Ascending aorta (tissue), 2 donors: ENCODE results near the gene GPD2. TPM values are rescaled to one million over a fixed set of nuclear protein-coding genes. Genes with fewer than 3 reads are reported as not detected.

Experiments used
- DNase-seq, 2 donors: peaks; one replicate each; pipeline ENCODE4 v3.0.0-alpha.2; 2019; ENCODE audit warnings: low spot score in 2 of 2
- H3K27ac ChIP-seq, 2 donors: fragments of 200-600 bp; sonication (generic); one replicate each; pipeline ENCODE4 v1.5.1; 2016 to 2017; ENCODE audit warnings: mild to moderate bottlenecking in 1 of 2
- H3K27me3 ChIP-seq: fragments of 200-600 bp; sonication (generic); one replicate; pipeline ENCODE4 v1.5.1; 2017
- H3K36me3 ChIP-seq, 2 donors: fragments of 200-600 bp; sonication (generic); one replicate each; pipeline ENCODE4 v1.5.1; 2016
- H3K4me1 ChIP-seq, 2 donors: fragments of 200-600 bp; sonication (generic); one replicate each; pipeline ENCODE4 v1.5.1; 2016 to 2017; ENCODE audit warnings: mild to moderate bottlenecking in 1 of 2
- H3K4me3 ChIP-seq, 2 donors: fragments of 200-600 bp; sonication (generic); one replicate each; pipeline ENCODE4 v1.5.1; 2016 to 2017; ENCODE audit warnings: mild to moderate bottlenecking in 1 of 2
- H3K9me3 ChIP-seq, 2 donors: fragments of 200-600 bp; sonication (generic); one replicate each; pipeline ENCODE4 v1.5.1; 2016
- intact Hi-C: fragments of 100-400 bp; cut with DNase I; formaldehyde crosslinking; loops from one replicate; pipeline ENCODE4 v1.15.1; 2023
- total RNA-seq: library from RNA; depleted of rRNA; stranded (reverse); fragments of >200 nt; gene quantifications from one replicate; pipeline ENCODE4 v1.1.0, GENCODE V29; 2016
- TF ChIP-seq, protein P1 (sequence below), 3 experiments: fragments of 200-600 bp in 2 of 3; fragments of 450-650 bp in 1 of 3; sonication (generic) in 2 of 3; IDR thresholded peaks; one replicate each; pipeline ENCODE4 v1.5.1; 2016 to 2019; ENCODE audit warnings: antibody characterized with exemption in 3 of 3, mild to moderate bottlenecking in 1 of 3, moderate library complexity in 1 of 3

The GPD2 gene
- total RNA-seq, 1 donor from 2014 or later: 20.0 TPM

DNA sequence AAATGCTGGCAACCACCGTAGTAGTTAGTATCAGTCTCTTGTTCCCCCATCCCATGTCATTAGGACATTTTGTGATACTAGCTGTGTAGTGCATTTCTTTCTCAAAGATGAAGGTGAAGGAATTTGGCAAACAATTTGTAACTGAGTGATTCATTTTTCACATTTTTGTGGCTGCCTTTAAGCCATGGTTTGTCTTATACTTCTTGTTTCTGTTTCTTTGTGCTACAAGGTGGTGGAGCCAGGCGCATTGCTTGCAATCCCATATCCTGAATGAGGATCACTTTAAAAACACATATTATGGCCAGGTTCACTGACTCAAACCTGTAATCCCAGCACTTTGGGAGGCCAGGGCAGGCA is 40.6 kb downstream of the GPD2 start:
- TF ChIP-seq, protein P1, sequence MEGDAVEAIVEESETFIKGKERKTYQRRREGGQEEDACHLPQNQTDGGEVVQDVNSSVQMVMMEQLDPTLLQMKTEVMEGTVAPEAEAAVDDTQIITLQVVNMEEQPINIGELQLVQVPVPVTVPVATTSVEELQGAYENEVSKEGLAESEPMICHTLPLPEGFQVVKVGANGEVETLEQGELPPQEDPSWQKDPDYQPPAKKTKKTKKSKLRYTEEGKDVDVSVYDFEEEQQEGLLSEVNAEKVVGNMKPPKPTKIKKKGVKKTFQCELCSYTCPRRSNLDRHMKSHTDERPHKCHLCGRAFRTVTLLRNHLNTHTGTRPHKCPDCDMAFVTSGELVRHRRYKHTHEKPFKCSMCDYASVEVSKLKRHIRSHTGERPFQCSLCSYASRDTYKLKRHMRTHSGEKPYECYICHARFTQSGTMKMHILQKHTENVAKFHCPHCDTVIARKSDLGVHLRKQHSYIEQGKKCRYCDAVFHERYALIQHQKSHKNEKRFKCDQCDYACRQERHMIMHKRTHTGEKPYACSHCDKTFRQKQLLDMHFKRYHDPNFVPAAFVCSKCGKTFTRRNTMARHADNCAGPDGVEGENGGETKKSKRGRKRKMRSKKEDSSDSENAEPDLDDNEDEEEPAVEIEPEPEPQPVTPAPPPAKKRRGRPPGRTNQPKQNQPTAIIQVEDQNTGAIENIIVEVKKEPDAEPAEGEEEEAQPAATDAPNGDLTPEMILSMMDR (IDR thresholded peaks at IDR 0.05): no peak
- intact Hi-C loops: no loop called here

DNA sequence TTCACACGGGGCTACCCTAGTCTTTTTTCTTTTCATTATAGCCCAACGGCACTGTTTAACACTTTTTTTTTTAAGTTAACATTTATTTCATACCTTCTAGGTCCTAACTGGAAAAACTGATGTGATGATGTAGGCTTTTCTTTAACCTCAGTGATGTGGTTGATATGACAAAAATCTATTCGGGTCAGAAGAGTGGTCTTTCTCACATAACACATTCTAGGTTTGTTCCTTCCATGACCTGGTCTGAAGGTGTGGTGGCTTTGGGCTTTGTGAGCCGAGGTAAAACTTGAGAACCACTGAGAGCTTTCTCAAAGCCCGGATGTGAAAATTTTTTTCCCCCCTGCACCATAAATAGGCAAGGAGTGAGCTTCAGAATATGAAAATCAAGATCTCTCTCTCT is 44.2 kb downstream of the GPD2 start:
- Histone ChIP-seq H3K36me3 (no peaks in the 10 kb centered on the region), H3K9me3 (no peaks in the 10 kb centered on the region), H3K4me1 (peaks cover 0 to 5% of the 10 kb centered on the region in 2 donors), H3K27me3 (no peaks in the 10 kb centered on the region), H3K27ac (no peak overlapping the region), H3K4me3 (no peak overlapping the region)
- TF ChIP-seq, protein P1 (IDR thresholded peaks at IDR 0.05): no peak
- no peak for DNase-seq
- intact Hi-C loops: no loop called here

More for the DNA sequence above, 40.6 kb downstream of the GPD2 start:
- no peak for DNase-seq
- Histone ChIP-seq H3K4me1 (peaks cover 0 to 5% of the 10 kb centered on the region in 2 donors), H3K36me3 (no peaks in the 10 kb centered on the region), H3K27ac (peak overlapping the region; percentile 31 to 63), H3K9me3 (no peaks in the 10 kb centered on the region), H3K4me3 (no peak overlapping the region), H3K27me3 (no peaks in the 10 kb centered on the region)

DNA sequence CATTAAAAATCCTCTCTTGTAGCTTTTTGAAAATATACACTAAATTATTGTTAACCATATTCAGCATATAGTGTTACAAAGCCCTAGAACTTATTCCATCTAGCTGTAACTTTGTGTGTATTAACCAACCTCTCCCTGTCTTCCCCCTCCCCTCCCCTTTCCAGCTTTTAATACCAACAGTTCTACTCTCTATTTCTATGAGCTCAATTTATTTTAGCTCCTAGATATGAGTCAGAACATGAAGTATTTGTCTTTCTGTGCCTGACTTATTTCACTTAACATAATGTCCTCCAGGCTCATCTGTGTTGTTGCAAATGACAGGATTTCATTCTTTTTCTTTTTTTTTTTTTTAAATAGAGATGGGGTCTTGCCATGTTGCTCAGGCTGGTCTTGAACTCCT is 45.1 kb downstream of the GPD2 start:
- intact Hi-C loops: no loop called here
- TF ChIP-seq, protein P1 (IDR thresholded peaks at IDR 0.05): no peak
- H3K4me1 ChIP-seq: no peaks in the 10 kb centered on the region
- no peak overlapping the region for H3K4me3 ChIP-seq
- no peaks in the 10 kb centered on the region for H3K27me3 ChIP-seq
- no peaks in the 10 kb centered on the region for H3K36me3 ChIP-seq
- no peak for DNase-seq
- H3K27ac ChIP-seq: no peak overlapping the region
- no peaks in the 10 kb centered on the region for H3K9me3 ChIP-seq

DNA sequence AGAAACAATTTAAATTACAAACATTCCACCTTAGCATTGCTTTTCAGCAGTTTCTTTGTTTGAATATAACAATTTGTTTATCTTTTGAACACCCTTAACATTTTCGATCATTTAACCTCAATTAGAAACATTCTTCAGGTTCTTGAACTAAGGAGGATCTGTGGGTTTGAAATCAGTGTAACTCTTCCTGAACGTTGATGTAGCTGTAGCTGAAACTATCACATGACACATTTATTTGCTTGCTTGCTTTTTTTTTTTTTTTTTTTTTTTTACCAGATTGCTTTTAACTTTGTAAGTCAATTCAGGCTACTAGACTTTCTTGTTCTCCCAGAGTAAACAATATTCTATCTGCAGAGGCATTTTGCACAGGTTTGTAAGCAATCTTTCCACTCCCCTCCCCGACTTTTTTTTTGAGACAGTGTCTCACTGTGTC is 47.6 kb downstream of the GPD2 start:
- Histone ChIP-seq H3K9me3 (no peaks in the 10 kb centered on the region), H3K36me3 (no peaks in the 10 kb centered on the region), H3K27me3 (no peaks in the 10 kb centered on the region), H3K27ac (no peak overlapping the region), H3K4me3 (no peak overlapping the region), H3K4me1 (no peaks in the 10 kb centered on the region)
- DNase-seq: no peak
- intact Hi-C loops: no loop called here
- TF ChIP-seq, protein P1 (IDR thresholded peaks at IDR 0.05): no peak

DNA sequence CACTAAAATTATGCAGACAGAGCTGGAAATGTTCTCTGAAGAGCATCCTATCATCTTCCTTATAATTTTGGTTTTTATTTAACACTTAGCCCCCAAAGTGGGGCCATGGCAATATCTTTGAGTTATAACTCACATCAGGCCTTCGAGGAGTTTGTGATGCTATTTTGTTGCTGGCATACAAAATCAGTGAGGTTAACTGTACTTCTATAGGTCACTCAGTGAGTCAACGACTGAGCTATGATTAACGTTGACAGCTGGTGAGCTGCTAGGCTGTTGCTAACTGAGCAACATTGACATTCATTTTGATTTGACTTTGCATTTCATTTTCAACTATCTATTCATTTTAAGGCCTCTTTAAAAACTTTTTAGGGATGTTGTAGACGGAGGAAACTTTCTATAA is 50.0 kb downstream of the GPD2 start:
- H3K4me1 ChIP-seq: no peaks in the 10 kb centered on the region
- no peaks in the 10 kb centered on the region for H3K9me3 ChIP-seq
- no peaks in the 10 kb centered on the region for H3K36me3 ChIP-seq
- TF ChIP-seq, protein P1 (IDR thresholded peaks at IDR 0.05): no peak
- DNase-seq: no peak
- no peak overlapping the region for H3K27ac ChIP-seq
- intact Hi-C loops: no loop called here
- H3K27me3 ChIP-seq: no peaks in the 10 kb centered on the region
- H3K4me3 ChIP-seq: no peak overlapping the region

DNA sequence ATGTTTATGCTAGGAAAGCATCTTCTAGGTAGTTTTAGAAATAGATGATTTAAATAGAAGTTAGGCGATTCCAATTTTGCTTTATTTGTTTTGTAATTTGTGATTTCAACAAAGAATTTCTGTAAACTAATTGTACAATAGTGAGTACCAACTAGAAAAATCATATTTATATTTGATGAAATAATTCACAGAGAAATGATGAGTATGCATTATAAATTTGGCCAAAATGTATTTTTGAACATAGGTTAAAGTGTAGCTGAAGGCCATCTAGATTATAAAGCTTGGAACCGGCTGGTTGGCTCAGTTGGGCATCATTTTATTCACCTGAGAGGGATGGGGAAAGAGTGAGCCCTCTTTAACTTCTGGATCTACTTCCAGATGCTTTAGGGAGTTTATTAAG is 50.4 kb downstream of the GPD2 start:
- intact Hi-C loops: no loop called here
- no peak for DNase-seq
- no peaks in the 10 kb centered on the region for H3K27me3 ChIP-seq
- TF ChIP-seq, protein P1 (IDR thresholded peaks at IDR 0.05): no peak
- no peaks in the 10 kb centered on the region for H3K36me3 ChIP-seq
- no peaks in the 10 kb centered on the region for H3K4me1 ChIP-seq
- H3K27ac ChIP-seq: no peak overlapping the region
- no peak overlapping the region for H3K4me3 ChIP-seq
- no peaks in the 10 kb centered on the region for H3K9me3 ChIP-seq
